Tibial nerve (tissue), 3 donors: ENCODE measurements around the gene PIAS2.

Source experiments
- POLR2A ChIP-seq, 2 donors: fragments of 450-650 bp; IDR thresholded peaks; one replicate each; pipeline ENCODE4 v1.6.1; 2017; ENCODE audit warnings: antibody characterized with exemption in 2 of 2, mild to moderate bottlenecking in 2 of 2, moderate library complexity in 2 of 2
- TF ChIP-seq, protein P1 (sequence below), 5 experiments: fragments of 200-600 bp in 3 of 5; fragments of 450-650 bp in 2 of 5; sonication (generic) in 3 of 5; IDR thresholded peaks; one replicate each; pipeline ENCODE4 v1.5.1; 2016 to 2019; ENCODE audit warnings: antibody characterized with exemption in 5 of 5, mild to moderate bottlenecking in 3 of 5, moderate library complexity in 2 of 5

GRCh38 chr18:46756025-46756558, 161.2 kb downstream of the PIAS2 start:
- TF ChIP-seq POLR2A (IDR thresholded peaks at IDR 0.05) = no peak
- TF ChIP-seq, protein P1, sequence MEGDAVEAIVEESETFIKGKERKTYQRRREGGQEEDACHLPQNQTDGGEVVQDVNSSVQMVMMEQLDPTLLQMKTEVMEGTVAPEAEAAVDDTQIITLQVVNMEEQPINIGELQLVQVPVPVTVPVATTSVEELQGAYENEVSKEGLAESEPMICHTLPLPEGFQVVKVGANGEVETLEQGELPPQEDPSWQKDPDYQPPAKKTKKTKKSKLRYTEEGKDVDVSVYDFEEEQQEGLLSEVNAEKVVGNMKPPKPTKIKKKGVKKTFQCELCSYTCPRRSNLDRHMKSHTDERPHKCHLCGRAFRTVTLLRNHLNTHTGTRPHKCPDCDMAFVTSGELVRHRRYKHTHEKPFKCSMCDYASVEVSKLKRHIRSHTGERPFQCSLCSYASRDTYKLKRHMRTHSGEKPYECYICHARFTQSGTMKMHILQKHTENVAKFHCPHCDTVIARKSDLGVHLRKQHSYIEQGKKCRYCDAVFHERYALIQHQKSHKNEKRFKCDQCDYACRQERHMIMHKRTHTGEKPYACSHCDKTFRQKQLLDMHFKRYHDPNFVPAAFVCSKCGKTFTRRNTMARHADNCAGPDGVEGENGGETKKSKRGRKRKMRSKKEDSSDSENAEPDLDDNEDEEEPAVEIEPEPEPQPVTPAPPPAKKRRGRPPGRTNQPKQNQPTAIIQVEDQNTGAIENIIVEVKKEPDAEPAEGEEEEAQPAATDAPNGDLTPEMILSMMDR (IDR thresholded peaks at IDR 0.05) = no peak
